SK-N-SH treated with all-trans-retinoic acid at 6 μM for 48 hours (cell line): Measurements from ENCODE around the gene LRRC4C.

Source experiments
- ATAC-seq: fragments of 200-7000 bp; cut with Tn5 transposase; 3 replicates; pipeline ENCODE4 v1.9.1; 2020; ENCODE audit warnings: mild to moderate bottlenecking, moderate library complexity
- ARNTL ChIP-seq: fragments of 450-650 bp; formaldehyde crosslinking; IDR thresholded peaks from 2 replicates; pipeline ENCODE4 v1.5.0; 2020; ENCODE audit warnings: low read depth, mild to moderate bottlenecking, moderate library complexity, borderline replicate concordance
- BACH2 ChIP-seq: fragments of 250-450 bp; sonication (Bioruptor Pico); IDR thresholded peaks from 2 replicates; pipeline ENCODE4 v1.9.0; 2021; ENCODE audit warnings: mild to moderate bottlenecking, borderline replicate concordance
- CSDC2 ChIP-seq: fragments of 250-450 bp; sonication (Bioruptor Pico); IDR thresholded peaks from 2 replicates; pipeline ENCODE4 v1.5.0; 2020; ENCODE audit warnings: mild to moderate bottlenecking, moderate library complexity
- ESRRG ChIP-seq: fragments of 250-450 bp; sonication (Bioruptor Pico); IDR thresholded peaks from 2 replicates; pipeline ENCODE4 v1.6.1; 2021; ENCODE audit warnings: mild to moderate bottlenecking
- GLIS3 ChIP-seq: fragments of 250-450 bp; sonication (Bioruptor Pico); IDR thresholded peaks from 2 replicates; pipeline ENCODE4 v1.5.0; 2020; ENCODE audit warnings: mild to moderate bottlenecking, moderate library complexity
- ISL1 ChIP-seq: fragments of 250-450 bp; sonication (Bioruptor Pico); IDR thresholded peaks from 2 replicates; pipeline ENCODE4 v2.1.2; 2022; ENCODE audit warnings: mild to moderate bottlenecking, moderate library complexity
- OSR1 ChIP-seq: fragments of 250-450 bp; sonication (Bioruptor Pico); IDR thresholded peaks from 2 replicates; pipeline ENCODE4 v1.8.0; 2022; ENCODE audit warnings: moderate library complexity, mild to moderate bottlenecking, inconsistent platforms
- PPARA ChIP-seq: fragments of 250-450 bp; sonication (Bioruptor Pico); IDR thresholded peaks from 2 replicates; pipeline ENCODE4 v1.5.0; 2020; ENCODE audit warnings: mild to moderate bottlenecking, borderline replicate concordance
- RARB ChIP-seq: fragments of 250-450 bp; sonication (Bioruptor Pico); IDR thresholded peaks from 2 replicates; pipeline ENCODE4 v1.8.0; 2021; ENCODE audit warnings: mild to moderate bottlenecking, moderate library complexity
- SNAI2 ChIP-seq: fragments of 250-450 bp; sonication (Bioruptor Pico); IDR thresholded peaks from 2 replicates; pipeline ENCODE4 v1.5.0; 2020; ENCODE audit warnings: mild to moderate bottlenecking, moderate library complexity
- TCF4 ChIP-seq: fragments of 250-450 bp; sonication (Bioruptor Pico); IDR thresholded peaks from 2 replicates; pipeline ENCODE4 v1.8.0; 2021; ENCODE audit warnings: mild to moderate bottlenecking, moderate library complexity, borderline replicate concordance
- ZC3H10 ChIP-seq: fragments of 250-450 bp; sonication (Bioruptor Pico); IDR thresholded peaks from 2 replicates; pipeline ENCODE4 v1.5.1; 2021; ENCODE audit warnings: mild to moderate bottlenecking, moderate library complexity
- ZFP3 ChIP-seq: fragments of 250-450 bp; sonication (Bioruptor Pico); IDR thresholded peaks from 2 replicates; pipeline ENCODE4 v1.5.0; 2020; ENCODE audit warnings: mild to moderate bottlenecking, moderate library complexity
- ZFP30 ChIP-seq: fragments of 450-650 bp; formaldehyde crosslinking; IDR thresholded peaks from 2 replicates; pipeline ENCODE4 v1.5.0; 2022; ENCODE audit warnings: mild to moderate bottlenecking, moderate library complexity
- ZNF565 ChIP-seq: fragments of 450-650 bp; formaldehyde crosslinking; conservative IDR thresholded peaks from 2 replicates; pipeline ENCODE4 v1.5.0; 2020; ENCODE audit warnings: low read depth, mild to moderate bottlenecking, moderate library complexity
- ZNF70 ChIP-seq: fragments of 450-650 bp; formaldehyde crosslinking; IDR thresholded peaks from 2 replicates; pipeline ENCODE4 v1.5.0; 2020; ENCODE audit warnings: mild to moderate bottlenecking, moderate library complexity
- ZNF8 ChIP-seq: fragments of 450-650 bp; formaldehyde crosslinking; IDR thresholded peaks from 2 replicates; pipeline ENCODE4 v1.5.0; 2020; ENCODE audit warnings: mild to moderate bottlenecking, moderate library complexity
- TF ChIP-seq, protein P1 (sequence below): fragments of 250-450 bp; sonication (Bioruptor Pico); IDR thresholded peaks from 2 replicates; pipeline ENCODE4 v1.5.1; 2020; ENCODE audit warnings: low read depth, mild to moderate bottlenecking, moderate library complexity
- TF ChIP-seq, protein P2 (sequence below): fragments of 250-450 bp; sonication (Bioruptor Pico); IDR thresholded peaks from 2 replicates; pipeline ENCODE4 v1.8.0; 2020; ENCODE audit warnings: mild to moderate bottlenecking, moderate library complexity, borderline replicate concordance
- TF ChIP-seq, protein P3 (sequence below): fragments of 250-450 bp; sonication (Bioruptor Pico); IDR thresholded peaks from 2 replicates; pipeline ENCODE4 v1.5.1; 2021; ENCODE audit warnings: mild to moderate bottlenecking, moderate library complexity
- TF ChIP-seq, protein P4 (sequence below): fragments of 250-450 bp; sonication (Bioruptor Pico); IDR thresholded peaks from 2 replicates; pipeline ENCODE4 v1.8.0; 2021; ENCODE audit warnings: low read depth, mild to moderate bottlenecking, moderate library complexity, borderline replicate concordance

LRRC4C gene

DNA sequence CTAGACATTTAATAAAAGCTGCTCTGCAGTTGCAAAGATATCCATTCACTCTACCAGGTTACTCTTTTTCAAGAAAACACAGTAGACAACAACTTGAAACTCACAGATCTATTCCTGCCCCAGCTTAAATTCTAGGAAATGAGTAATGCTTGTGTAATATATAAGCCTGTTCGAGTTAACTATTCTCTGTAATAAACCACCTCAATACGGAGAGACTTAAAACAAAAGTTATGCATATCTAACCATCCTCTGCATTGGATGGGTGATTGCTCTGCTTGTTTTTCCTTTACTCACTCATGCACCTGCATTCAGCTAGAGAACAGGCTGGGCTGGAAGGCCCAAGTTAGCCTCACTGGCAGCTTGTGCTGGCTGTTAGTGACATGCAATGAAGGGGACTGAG, 13.3 kb downstream of the LRRC4C start:
- no peak for TF ChIP-seq TCF4
- no peak for TF ChIP-seq ZNF565 (CRISPR knock-in tag)
- no peak for TF ChIP-seq ESRRG (CRISPR knock-in tag)
- TF ChIP-seq CSDC2 (CRISPR knock-in tag): no peak
- TF ChIP-seq, protein P1, sequence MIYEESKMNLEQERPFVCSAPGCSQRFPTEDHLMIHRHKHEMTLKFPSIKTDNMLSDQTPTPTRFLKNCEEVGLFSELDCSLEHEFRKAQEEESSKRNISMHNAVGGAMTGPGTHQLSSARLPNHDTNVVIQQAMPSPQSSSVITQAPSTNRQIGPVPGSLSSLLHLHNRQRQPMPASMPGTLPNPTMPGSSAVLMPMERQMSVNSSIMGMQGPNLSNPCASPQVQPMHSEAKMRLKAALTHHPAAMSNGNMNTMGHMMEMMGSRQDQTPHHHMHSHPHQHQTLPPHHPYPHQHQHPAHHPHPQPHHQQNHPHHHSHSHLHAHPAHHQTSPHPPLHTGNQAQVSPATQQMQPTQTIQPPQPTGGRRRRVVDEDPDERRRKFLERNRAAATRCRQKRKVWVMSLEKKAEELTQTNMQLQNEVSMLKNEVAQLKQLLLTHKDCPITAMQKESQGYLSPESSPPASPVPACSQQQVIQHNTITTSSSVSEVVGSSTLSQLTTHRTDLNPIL (CRISPR knock-in tag): no peak
- TF ChIP-seq SNAI2 (CRISPR knock-in tag): no peak
- TF ChIP-seq, protein P2, sequence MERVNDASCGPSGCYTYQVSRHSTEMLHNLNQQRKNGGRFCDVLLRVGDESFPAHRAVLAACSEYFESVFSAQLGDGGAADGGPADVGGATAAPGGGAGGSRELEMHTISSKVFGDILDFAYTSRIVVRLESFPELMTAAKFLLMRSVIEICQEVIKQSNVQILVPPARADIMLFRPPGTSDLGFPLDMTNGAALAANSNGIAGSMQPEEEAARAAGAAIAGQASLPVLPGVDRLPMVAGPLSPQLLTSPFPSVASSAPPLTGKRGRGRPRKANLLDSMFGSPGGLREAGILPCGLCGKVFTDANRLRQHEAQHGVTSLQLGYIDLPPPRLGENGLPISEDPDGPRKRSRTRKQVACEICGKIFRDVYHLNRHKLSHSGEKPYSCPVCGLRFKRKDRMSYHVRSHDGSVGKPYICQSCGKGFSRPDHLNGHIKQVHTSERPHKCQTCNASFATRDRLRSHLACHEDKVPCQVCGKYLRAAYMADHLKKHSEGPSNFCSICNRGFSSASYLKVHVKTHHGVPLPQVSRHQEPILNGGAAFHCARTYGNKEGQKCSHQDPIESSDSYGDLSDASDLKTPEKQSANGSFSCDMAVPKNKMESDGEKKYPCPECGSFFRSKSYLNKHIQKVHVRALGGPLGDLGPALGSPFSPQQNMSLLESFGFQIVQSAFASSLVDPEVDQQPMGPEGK (CRISPR knock-in tag): no peak
- TF ChIP-seq GLIS3 (CRISPR knock-in tag): no peak
- TF ChIP-seq, protein P3, sequence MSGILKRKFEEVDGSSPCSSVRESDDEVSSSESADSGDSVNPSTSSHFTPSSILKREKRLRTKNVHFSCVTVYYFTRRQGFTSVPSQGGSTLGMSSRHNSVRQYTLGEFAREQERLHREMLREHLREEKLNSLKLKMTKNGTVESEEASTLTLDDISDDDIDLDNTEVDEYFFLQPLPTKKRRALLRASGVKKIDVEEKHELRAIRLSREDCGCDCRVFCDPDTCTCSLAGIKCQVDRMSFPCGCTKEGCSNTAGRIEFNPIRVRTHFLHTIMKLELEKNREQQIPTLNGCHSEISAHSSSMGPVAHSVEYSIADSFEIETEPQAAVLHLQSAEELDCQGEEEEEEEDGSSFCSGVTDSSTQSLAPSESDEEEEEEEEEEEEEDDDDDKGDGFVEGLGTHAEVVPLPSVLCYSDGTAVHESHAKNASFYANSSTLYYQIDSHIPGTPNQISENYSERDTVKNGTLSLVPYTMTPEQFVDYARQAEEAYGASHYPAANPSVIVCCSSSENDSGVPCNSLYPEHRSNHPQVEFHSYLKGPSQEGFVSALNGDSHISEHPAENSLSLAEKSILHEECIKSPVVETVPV (CRISPR knock-in tag): no peak
- no peak for TF ChIP-seq ISL1 (CRISPR knock-in tag)
- TF ChIP-seq RARB (CRISPR knock-in tag): no peak
- TF ChIP-seq ZC3H10 (CRISPR knock-in tag): no peak
- TF ChIP-seq, protein P4, sequence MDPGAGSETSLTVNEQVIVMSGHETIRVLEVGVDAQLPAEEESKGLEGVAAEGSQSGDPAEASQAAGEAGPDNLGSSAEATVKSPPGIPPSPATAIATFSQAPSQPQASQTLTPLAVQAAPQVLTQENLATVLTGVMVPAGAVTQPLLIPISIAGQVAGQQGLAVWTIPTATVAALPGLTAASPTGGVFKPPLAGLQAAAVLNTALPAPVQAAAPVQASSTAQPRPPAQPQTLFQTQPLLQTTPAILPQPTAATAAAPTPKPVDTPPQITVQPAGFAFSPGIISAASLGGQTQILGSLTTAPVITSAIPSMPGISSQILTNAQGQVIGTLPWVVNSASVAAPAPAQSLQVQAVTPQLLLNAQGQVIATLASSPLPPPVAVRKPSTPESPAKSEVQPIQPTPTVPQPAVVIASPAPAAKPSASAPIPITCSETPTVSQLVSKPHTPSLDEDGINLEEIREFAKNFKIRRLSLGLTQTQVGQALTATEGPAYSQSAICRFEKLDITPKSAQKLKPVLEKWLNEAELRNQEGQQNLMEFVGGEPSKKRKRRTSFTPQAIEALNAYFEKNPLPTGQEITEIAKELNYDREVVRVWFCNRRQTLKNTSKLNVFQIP (CRISPR knock-in tag): no peak
- TF ChIP-seq OSR1 (CRISPR knock-in tag): no peak
- no peak for TF ChIP-seq ZFP3
- no peak for TF ChIP-seq ZFP30 (CRISPR knock-in tag)
- no peak for TF ChIP-seq ARNTL (CRISPR knock-in tag)
- no peak for TF ChIP-seq ZNF8
- ATAC-seq: no peak

DNA sequence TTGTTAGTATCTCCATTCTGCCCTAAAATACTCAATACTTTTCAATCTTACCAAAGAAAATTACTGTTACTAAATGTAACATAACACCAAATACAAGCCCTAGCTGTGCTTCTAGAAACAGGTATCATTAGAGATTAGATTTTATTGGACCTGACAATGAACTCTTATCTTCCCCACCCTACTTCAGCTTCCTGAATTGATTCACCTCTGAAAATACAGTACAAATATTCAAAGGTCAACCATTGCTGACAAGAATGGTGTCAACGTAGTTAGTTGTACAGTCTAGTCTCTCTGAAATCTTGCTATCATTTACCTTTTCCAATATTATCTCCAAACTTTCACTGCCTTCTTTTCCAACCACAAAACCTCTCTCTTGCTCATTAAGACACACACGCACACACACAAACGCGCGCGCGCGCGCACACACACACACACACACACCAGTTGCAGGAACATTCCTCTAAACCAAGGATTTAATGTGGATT, 22.4 kb downstream of the LRRC4C start:
- TF ChIP-seq ESRRG (CRISPR knock-in tag): no peak
- no peak for TF ChIP-seq GLIS3 (CRISPR knock-in tag)
- no peak for TF ChIP-seq RARB (CRISPR knock-in tag)
- TF ChIP-seq BACH2 (CRISPR knock-in tag): no peak
- TF ChIP-seq OSR1 (CRISPR knock-in tag): no peak
- TF ChIP-seq ISL1 (CRISPR knock-in tag): no peak
- TF ChIP-seq, protein P4 (CRISPR knock-in tag): no peak
- no peak for TF ChIP-seq PPARA (CRISPR knock-in tag)
- TF ChIP-seq, protein P2 (CRISPR knock-in tag): no peak
- TF ChIP-seq, protein P3 (CRISPR knock-in tag): no peak
- TF ChIP-seq SNAI2 (CRISPR knock-in tag): no peak
- no peak for TF ChIP-seq ZNF565 (CRISPR knock-in tag)
- no peak for TF ChIP-seq ZNF70 (CRISPR knock-in tag)
- no peak for TF ChIP-seq ARNTL (CRISPR knock-in tag)
- TF ChIP-seq, all 23 proteins: peak for 0
- ATAC-seq: no peak
